NCI-H524 (cell line): ENCODE data around the gene FNDC3B.

Experiments
- DNase-seq, 2 experiments: peaks; one replicate each; lab custom pipeline; 2025; lab: John Stamatoyannopoulos, UW

The FNDC3B gene

GRCh38 chr3:172135185-172135584 is 95.8 kb downstream of the FNDC3B start:
- no peak for DNase-seq

- DNase-seq, result no peak
Measured at GRCh38 chr3:172135820-172136219, 96.4 kb downstream of the FNDC3B start.

- DNase-seq, result no peak
Measured at GRCh38 chr3:172136330-172136729, 97.0 kb downstream of the FNDC3B start.

- DNase-seq, result no peak
Measured at GRCh38 chr3:172137287-172138192, 98.2 kb downstream of the FNDC3B start.

GRCh38 chr3:172138193-172138537 is 98.8 kb downstream of the FNDC3B start:
- DNase-seq, result no peak

- no peak for DNase-seq
Measured at GRCh38 chr3:172138792-172139507, 99.6 kb downstream of the FNDC3B start.

GRCh38 chr3:172139528-172140276 is 100.3 kb downstream of the FNDC3B start:
- no peak for DNase-seq

- DNase-seq, result no peak
Measured at GRCh38 chr3:172140499-172141391, 101.4 kb downstream of the FNDC3B start.

- DNase-seq, result no peak
Measured at GRCh38 chr3:172142051-172142863, 102.9 kb downstream of the FNDC3B start.

GRCh38 chr3:172142864-172143451 is 103.6 kb downstream of the FNDC3B start:
- DNase-seq, result no peak

- DNase-seq, result no peak
Measured at GRCh38 chr3:172143739-172144497, 104.5 kb downstream of the FNDC3B start.

GRCh38 chr3:172144601-172145000 is 105.2 kb downstream of the FNDC3B start:
- no peak for DNase-seq

GRCh38 chr3:172145031-172145686 is 105.8 kb downstream of the FNDC3B start:
- no peak for DNase-seq

GRCh38 chr3:172146349-172146748 is 107.0 kb downstream of the FNDC3B start:
- no peak for DNase-seq

- DNase-seq, result no peak
Measured at GRCh38 chr3:172147113-172147818, 107.9 kb downstream of the FNDC3B start.

GRCh38 chr3:172148241-172148640 is 108.9 kb downstream of the FNDC3B start:
- no peak for DNase-seq

- no peak for DNase-seq
Measured at GRCh38 chr3:172148702-172149565, 109.6 kb downstream of the FNDC3B start.
